SU-DHL-6 (cell line): Measurements from ENCODE around the gene CMBL.

ENCODE experiments used
- CTCF ChIP-seq: fragments of 200-600 bp; sonication (generic); IDR thresholded peaks from one replicate; pipeline ENCODE4 v1.5.1; 2017; ENCODE audit warnings: antibody characterized with exemption, mild to moderate bottlenecking, low read length, moderate library complexity; ENCODE audit not compliant: insufficient read depth, poor library complexity, severe bottlenecking
- EZH2phosphoT487 ChIP-seq: fragments of 200-600 bp; sonication (generic), shearing (Covaris generic); conservative IDR thresholded peaks from 2 replicates; pipeline ENCODE4 v1.6.1; 2018; ENCODE audit warnings: mild to moderate bottlenecking, antibody characterized with exemption, low read length, moderate library complexity, mixed read lengths

DNA sequence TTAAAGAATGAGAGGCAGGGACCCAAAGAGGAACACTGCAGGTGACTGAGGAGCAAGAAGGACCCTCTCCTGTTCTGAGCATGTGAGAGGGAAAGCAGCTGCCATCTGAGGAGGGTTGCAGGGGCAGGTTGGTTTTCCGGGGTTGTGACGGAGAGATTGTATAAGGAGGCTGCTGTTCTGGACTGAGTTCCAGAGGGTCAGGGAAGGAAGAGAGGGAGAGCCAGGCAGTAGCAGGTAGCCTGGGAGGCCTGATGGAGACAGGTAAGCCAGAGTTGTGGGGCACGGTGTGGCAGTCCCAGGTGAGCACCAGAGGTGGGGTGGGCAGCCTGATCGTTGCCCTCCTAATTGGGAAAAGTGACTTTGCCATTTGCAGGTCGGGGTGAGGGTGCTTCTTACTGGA is 47.8 kb downstream of the CMBL start:
- no peak for TF ChIP-seq CTCF
- no peak for TF ChIP-seq EZH2phosphoT487
